ENCODE measurements around the gene CS. TPM values are rescaled to one million over a fixed set of nuclear protein-coding genes. Genes with fewer than 3 reads are reported as not detected.

CS gene
- total RNA-seq, 1 experiment from 2014 or later, result 250 TPM

DNA sequence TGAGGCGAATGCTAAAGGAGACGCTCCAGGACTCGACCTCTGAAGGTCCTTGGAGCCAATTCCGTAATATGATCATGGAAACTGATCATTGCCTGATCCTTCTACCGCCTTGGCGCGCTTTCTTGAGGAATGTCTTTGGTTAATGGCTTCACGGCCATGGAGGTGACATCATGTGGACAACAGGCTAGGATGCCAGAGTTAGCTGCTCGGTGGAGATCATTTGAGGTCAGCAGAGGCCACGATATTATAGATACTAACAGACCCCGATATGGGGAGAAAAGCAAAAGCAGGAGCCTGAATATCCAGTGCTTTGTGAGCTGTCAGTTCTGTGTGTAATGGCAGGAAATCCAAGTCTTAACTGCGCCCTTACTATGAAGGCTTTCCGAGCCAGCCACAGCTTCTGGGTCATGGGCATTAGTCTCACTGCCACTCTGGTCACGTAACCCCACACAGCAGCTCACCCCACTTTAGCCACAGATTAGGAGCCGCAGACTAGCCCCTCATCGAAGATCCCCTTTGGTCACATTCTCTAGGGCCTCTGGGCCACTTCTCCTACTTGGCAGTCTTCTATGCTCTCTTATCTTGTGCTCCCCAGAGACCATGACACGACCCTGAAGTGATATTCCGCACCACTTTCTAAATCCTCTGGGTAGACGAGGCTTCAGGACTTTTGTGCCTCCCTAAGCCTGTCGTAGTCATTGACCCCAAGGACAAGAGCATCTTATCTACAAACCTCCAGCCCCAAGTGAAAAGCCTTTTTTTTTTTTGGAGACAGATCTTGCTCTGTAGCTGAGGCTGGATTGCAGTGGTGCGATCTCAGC is 724 bp upstream of the CS start:
- Histone ChIP-seq H3K4me1 (ENCODE audit: insufficient read depth, low read length) (no peaks in the 10 kb centered on the region; the same call in 1 of the 2 replicates), H3K4ac (ENCODE audit: low read depth, low read length) (no peak overlapping the region), H4K8ac (replicated peaks; ENCODE audit: insufficient read length, low read depth, low read length) (no peak overlapping the region), H3K18ac (ENCODE audit: insufficient read length, low read depth, low read length) (peak overlapping the region; percentile 3), H3K56ac (ENCODE audit: insufficient read length, low read depth, low read length) (no peak overlapping the region), H3K9ac (ENCODE audit: extremely low read depth, insufficient read length, low read length) (peak overlapping the region; percentile 34), H3K23ac (ENCODE audit: insufficient read length, low read depth, low read length) (no peak overlapping the region), H3K14ac (ENCODE audit: insufficient read depth, low read length) (peak overlapping the region; percentile 2; the same call in 1 of the 2 replicates), H3K4me2 (ENCODE audit: insufficient read depth, insufficient read length, low read length) (peak overlapping the region; percentile 64), H3K27me3 (ENCODE audit: insufficient read depth, low read length) (no peaks in the 10 kb centered on the region), H4K91ac (ENCODE audit: insufficient read length, low read depth, low read length) (no peak overlapping the region), H3T11ph (ENCODE audit: low read length) (no peak overlapping the region), H2BK120ac (ENCODE audit: low read depth, low read length, poor library complexity, severe bottlenecking) (no peak overlapping the region), H3K9me3 (ENCODE audit: control insufficient read depth, low read depth, low read length) (no peaks in the 10 kb centered on the region), H2AK5ac (ENCODE audit: insufficient read length, low read length) (no peak overlapping the region), H3K79me1 (ENCODE audit: insufficient read depth, low read depth, low read length, poor library complexity, severe bottlenecking) (peaks cover 15% of the 10 kb centered on the region), H2BK12ac (ENCODE audit: insufficient read length, low read depth, low read length) (no peak overlapping the region), H3K27ac (ENCODE audit: insufficient read length, low read depth, low read length) (peak overlapping the region; percentile 35), H4K5ac (ENCODE audit: insufficient read length, low read depth, low read length) (no peak overlapping the region), H4K20me1 (ENCODE audit: control insufficient read depth, insufficient read depth, insufficient read length) (no peaks in the 10 kb centered on the region), H3K23me2 (ENCODE audit: insufficient read length, low read depth, low read length, poor library complexity, severe bottlenecking) (peaks cover 11% of the 10 kb centered on the region), H3K79me2 (ENCODE audit: insufficient read depth, low read length) (peaks cover 15% of the 10 kb centered on the region; the same call in 1 of the 2 replicates), H2BK5ac (ENCODE audit: insufficient read length, low read length) (peak overlapping the region; percentile 24), H2AFZ (ENCODE audit: low read length) (no peak overlapping the region), H2BK15ac (ENCODE audit: low read depth, low read length) (no peak overlapping the region), H2BK20ac (ENCODE audit: low read depth, low read length, poor library complexity, severe bottlenecking) (no peak overlapping the region)
- Mint-ChIP-seq H3K27me3 (ENCODE audit: low read depth) (no peaks in the 10 kb centered on the region), H3K36me3 (ENCODE audit: insufficient read depth in 1 of 3, low read depth in 3 of 3) (peaks cover 8 to 51% (median 29%) of the 10 kb centered on the region in 3 experiments), H3K9me3 (no peaks in the 10 kb centered on the region), H3K4me1 (peaks cover 15 to 19% of the 10 kb centered on the region in 2 experiments), H3K27ac (peak overlapping the region; percentile 96 to 99 (median 99)), H3K4me3 (peak overlapping the region; percentile 95 to 96)
- DNase-seq, result no peak
- TF ChIP-seq, protein P1, sequence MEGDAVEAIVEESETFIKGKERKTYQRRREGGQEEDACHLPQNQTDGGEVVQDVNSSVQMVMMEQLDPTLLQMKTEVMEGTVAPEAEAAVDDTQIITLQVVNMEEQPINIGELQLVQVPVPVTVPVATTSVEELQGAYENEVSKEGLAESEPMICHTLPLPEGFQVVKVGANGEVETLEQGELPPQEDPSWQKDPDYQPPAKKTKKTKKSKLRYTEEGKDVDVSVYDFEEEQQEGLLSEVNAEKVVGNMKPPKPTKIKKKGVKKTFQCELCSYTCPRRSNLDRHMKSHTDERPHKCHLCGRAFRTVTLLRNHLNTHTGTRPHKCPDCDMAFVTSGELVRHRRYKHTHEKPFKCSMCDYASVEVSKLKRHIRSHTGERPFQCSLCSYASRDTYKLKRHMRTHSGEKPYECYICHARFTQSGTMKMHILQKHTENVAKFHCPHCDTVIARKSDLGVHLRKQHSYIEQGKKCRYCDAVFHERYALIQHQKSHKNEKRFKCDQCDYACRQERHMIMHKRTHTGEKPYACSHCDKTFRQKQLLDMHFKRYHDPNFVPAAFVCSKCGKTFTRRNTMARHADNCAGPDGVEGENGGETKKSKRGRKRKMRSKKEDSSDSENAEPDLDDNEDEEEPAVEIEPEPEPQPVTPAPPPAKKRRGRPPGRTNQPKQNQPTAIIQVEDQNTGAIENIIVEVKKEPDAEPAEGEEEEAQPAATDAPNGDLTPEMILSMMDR (conservative IDR thresholded peaks at IDR 0.05), result no peak
- WGBS (ENCODE audit: extremely low coverage, insufficient read length, low lambda C conversion rate), result no CpG with 5 or more reads among the region's 21 CpGs

Measured in H9 (cell line).